ENCODE measurements around the gene LAPTM5.

GRCh38 chr1:30777060-30777903, 19.7 kb upstream of the LAPTM5 start:
- TF ChIP-seq, protein P1, sequence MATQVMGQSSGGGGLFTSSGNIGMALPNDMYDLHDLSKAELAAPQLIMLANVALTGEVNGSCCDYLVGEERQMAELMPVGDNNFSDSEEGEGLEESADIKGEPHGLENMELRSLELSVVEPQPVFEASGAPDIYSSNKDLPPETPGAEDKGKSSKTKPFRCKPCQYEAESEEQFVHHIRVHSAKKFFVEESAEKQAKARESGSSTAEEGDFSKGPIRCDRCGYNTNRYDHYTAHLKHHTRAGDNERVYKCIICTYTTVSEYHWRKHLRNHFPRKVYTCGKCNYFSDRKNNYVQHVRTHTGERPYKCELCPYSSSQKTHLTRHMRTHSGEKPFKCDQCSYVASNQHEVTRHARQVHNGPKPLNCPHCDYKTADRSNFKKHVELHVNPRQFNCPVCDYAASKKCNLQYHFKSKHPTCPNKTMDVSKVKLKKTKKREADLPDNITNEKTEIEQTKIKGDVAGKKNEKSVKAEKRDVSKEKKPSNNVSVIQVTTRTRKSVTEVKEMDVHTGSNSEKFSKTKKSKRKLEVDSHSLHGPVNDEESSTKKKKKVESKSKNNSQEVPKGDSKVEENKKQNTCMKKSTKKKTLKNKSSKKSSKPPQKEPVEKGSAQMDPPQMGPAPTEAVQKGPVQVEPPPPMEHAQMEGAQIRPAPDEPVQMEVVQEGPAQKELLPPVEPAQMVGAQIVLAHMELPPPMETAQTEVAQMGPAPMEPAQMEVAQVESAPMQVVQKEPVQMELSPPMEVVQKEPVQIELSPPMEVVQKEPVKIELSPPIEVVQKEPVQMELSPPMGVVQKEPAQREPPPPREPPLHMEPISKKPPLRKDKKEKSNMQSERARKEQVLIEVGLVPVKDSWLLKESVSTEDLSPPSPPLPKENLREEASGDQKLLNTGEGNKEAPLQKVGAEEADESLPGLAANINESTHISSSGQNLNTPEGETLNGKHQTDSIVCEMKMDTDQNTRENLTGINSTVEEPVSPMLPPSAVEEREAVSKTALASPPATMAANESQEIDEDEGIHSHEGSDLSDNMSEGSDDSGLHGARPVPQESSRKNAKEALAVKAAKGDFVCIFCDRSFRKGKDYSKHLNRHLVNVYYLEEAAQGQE (IDR thresholded peaks at IDR 0.05; ENCODE audit: insufficient read depth in 1 of 2, low read depth in 2 of 2, low read length in 2 of 2): no peak
- TF ChIP-seq POLR2AphosphoS5 (IDR thresholded peaks at IDR 0.05; ENCODE audit: low read depth, low read length) (no peak), SIN3A (IDR thresholded peaks at IDR 0.05; ENCODE audit: borderline replicate concordance, insufficient read depth, low read length) (no peak), TAF1 (IDR thresholded peaks at IDR 0.05; ENCODE audit: borderline replicate concordance, insufficient read depth, low read length) (no peak)
